BE2C (cell line): ENCODE measurements around the gene ZNF860.
"Not testable (repeated sequence)": the region's sequence is repeated elsewhere in the genome, so short reads cannot be mapped to it uniquely, and the experiment has no call there.

Source experiments
- DNase-seq: peaks from one replicate; pipeline ENCODE4 v3.0.0-alpha.2; 2020
- H3K27me3 ChIP-seq: fragments of 250-450 bp; sonication (Bioruptor Pico); 2 replicates; pipeline ENCODE4 v1.5.1; 2020; ENCODE audit warnings: mild to moderate bottlenecking
- H3K36me3 ChIP-seq: fragments of 250-450 bp; sonication (Bioruptor Pico); 2 replicates; pipeline ENCODE4 v1.5.1; 2020; ENCODE audit warnings: mild to moderate bottlenecking
- H3K4me1 ChIP-seq: fragments of 250-450 bp; sonication (Bioruptor Pico); 2 replicates; pipeline ENCODE4 v1.5.1; 2020
- H3K4me3 ChIP-seq: 2 replicates; pipeline ENCODE4 v1.5.1; 2011; ENCODE audit warnings: low read depth, low read length
- H3K9me3 ChIP-seq: fragments of 250-450 bp; sonication (Bioruptor Pico); 2 replicates; pipeline ENCODE4 v1.5.1; 2020
- TF ChIP-seq, protein P1 (sequence below): IDR thresholded peaks from 2 replicates; pipeline ENCODE4 v1.5.1; 2012; ENCODE audit warnings: mild to moderate bottlenecking, low read depth, low read length

Gene ZNF860

DNA sequence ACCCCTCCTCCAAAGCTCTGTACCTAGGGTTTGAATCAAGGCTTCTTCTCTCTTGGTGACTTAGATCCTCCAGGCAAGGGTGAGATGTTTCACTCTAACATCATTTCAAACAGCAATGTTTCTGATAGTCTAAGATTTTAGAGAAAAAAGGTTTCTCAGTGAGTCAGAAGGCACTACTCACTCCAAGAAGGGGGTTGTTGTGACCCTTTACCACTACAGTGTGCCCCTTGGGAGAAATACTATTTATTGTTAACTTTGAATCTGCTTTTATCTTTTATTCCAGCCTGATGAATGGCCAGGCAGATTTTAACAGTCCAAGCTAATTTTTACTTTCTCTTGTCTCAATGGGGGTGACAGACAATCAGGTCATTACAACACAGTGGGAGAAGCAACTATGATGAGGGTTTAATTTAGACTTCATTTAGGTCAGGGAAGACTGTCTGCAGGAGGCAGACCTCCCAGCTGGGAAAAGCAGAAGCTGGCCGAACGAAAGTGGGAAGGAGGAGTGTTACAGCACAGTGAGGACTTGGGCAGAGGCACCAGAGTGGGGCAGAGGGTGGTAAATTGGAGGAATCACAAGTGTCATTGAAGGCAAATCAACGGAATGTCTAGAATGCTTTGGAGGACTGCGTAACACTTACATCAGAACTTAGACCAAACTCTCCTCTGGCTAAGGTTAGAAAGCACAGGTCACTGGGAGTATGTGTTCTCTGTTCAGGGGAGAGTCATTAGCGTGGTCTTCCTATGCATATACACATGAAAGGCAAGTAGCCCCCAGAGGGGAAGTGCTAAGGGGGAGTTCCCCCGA is 21.2 kb downstream of the ZNF860 start:
- H3K4me1 ChIP-seq: no peaks in the 10 kb centered on the region
- H3K36me3 ChIP-seq: no peaks in the 10 kb centered on the region
- H3K9me3 ChIP-seq: no peaks in the 10 kb centered on the region
- no peak for DNase-seq
- TF ChIP-seq, protein P1, sequence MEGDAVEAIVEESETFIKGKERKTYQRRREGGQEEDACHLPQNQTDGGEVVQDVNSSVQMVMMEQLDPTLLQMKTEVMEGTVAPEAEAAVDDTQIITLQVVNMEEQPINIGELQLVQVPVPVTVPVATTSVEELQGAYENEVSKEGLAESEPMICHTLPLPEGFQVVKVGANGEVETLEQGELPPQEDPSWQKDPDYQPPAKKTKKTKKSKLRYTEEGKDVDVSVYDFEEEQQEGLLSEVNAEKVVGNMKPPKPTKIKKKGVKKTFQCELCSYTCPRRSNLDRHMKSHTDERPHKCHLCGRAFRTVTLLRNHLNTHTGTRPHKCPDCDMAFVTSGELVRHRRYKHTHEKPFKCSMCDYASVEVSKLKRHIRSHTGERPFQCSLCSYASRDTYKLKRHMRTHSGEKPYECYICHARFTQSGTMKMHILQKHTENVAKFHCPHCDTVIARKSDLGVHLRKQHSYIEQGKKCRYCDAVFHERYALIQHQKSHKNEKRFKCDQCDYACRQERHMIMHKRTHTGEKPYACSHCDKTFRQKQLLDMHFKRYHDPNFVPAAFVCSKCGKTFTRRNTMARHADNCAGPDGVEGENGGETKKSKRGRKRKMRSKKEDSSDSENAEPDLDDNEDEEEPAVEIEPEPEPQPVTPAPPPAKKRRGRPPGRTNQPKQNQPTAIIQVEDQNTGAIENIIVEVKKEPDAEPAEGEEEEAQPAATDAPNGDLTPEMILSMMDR: no peak
- no peaks in the 10 kb centered on the region for H3K27me3 ChIP-seq
- no peak overlapping the region for H3K4me3 ChIP-seq

DNA sequence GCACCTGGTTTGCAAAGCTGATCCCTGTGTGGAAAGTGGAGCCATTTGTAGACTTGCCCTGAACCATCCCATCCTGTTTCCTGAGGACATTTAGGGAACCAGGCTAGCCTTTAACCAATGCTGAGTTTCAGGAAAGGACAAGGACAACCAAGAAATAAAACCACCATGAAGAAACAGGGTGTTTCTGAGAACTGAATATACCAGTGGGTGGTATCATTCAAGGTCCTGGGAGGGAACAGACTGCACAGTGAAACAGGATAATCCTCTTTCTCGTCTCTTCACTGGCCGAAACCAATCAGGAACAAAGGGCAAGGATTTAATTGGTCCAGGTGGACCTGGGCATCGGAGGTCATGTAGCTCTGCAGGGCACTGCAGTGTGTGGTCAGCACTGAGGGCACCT is 21.8 kb downstream of the ZNF860 start:
- no peak overlapping the region for H3K4me3 ChIP-seq
- H3K27me3 ChIP-seq: no peaks in the 10 kb centered on the region
- no peaks in the 10 kb centered on the region for H3K4me1 ChIP-seq
- no peaks in the 10 kb centered on the region for H3K9me3 ChIP-seq
- no peak for DNase-seq
- TF ChIP-seq, protein P1: no peak
- no peaks in the 10 kb centered on the region for H3K36me3 ChIP-seq

DNA sequence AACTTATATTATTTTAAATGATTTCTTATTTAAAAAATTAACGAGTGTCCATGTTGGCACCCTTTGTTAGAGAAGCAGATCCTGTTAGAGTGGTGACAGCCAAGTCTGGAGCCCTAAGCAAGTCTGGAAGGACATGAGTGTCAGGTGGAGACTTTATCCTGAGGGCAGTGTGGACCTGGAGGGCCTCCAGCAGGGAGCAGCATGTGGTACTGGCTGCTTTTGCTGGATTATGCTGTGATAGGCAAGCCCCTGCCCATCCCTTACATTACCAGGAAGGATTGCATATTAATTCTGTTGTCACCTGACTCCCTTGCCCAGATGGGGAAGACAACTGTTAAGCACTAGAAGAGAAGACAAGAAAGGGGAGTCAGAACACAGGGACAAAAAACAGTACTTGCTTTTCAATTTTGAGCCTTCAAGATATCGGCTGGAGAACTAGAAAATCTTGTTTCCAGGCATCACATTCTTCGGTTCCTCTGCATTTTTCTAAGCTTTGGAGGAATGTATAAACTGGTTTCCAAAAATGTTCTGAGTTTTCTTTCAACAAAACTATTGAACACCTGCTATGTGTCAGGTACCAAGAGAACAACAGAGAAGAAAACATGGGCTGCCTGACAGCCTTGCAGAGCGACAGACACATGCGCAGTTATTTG is 22.7 kb downstream of the ZNF860 start:
- Histone ChIP-seq H3K4me1 (no peaks in the 10 kb centered on the region), H3K36me3 (no peaks in the 10 kb centered on the region), H3K27me3 (no peaks in the 10 kb centered on the region), H3K9me3 (no peaks in the 10 kb centered on the region), H3K4me3 (no peak overlapping the region)
- no peak for DNase-seq
- TF ChIP-seq, protein P1: no peak

DNA sequence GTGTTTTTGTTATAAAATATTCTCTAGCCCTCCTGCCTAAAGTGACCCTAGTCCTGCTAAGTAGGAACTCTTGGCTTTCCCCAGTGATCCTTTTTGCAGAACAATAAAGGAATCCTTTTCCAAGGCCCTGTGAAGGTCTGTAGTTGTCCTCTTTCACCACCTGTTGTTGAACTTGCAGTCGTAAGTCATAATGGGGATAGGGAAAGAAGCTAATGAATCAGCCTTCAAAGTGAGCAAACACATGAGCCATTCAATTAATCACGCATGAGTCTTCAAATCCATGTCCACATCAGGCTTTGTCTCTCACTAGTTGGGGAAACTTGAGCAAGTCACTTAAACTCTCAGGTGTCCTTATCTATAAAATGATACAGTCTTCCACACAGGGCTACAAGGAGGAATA is 27.6 kb downstream of the ZNF860 start:
- TF ChIP-seq, protein P1: no peak

DNA sequence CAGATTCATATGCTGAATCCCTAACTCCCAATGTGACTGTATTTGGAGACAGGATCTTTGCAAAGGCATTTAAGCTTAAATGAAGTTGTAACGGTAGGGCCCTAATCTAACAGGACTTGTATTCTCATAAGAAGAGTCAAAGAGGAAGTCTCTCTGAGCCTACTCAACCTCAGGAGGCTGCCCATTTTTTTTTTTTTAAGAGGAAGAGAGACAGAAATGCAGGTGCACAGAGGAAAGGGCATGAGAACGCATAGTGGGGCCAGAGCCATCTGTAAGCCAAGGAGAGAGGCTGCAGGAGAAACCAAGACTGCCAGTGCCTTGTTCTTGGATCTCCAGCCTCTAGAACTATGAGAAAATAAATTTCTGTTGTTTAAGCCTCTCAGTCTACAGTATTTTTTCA is 28.4 kb downstream of the ZNF860 start:
- Histone ChIP-seq H3K27me3 (no peaks in the 10 kb centered on the region), H3K4me3 (no peak overlapping the region), H3K4me1 (no peaks in the 10 kb centered on the region), H3K9me3 (no peaks in the 10 kb centered on the region), H3K36me3 (no peaks in the 10 kb centered on the region)
- TF ChIP-seq, protein P1: no peak
- no peak for DNase-seq

More for the DNA sequence above, 27.6 kb downstream of the ZNF860 start:
- Histone ChIP-seq H3K4me3 (no peak overlapping the region), H3K27me3 (no peaks in the 10 kb centered on the region), H3K4me1 (no peaks in the 10 kb centered on the region), H3K36me3 (no peaks in the 10 kb centered on the region), H3K9me3 (no peaks in the 10 kb centered on the region)
- DNase-seq: no peak

DNA sequence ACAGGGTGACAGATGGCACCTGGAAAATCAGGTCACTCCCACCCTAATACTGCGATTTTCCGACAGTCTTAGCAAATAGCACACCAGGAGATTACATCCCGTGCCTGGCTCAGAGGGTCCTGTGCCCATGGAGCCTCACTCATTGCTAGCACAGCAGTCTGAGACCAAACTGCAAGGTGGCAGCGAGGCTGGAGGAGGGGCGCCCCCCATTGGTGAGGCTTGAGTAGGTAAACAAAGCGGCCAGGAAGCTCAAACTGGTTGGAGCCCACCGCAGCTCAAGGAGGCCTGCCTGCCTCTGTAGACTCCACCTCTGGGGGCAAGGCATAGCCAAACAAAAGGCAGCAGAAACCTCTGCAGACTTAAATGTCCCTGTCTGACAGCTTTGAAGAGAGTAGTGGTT is 29.1 kb downstream of the ZNF860 start:
- H3K4me1 ChIP-seq, H3K9me3 ChIP-seq, H3K36me3 ChIP-seq, H3K27me3 ChIP-seq, H3K4me3 ChIP-seq, DNase-seq: not testable (repeated sequence)

DNA sequence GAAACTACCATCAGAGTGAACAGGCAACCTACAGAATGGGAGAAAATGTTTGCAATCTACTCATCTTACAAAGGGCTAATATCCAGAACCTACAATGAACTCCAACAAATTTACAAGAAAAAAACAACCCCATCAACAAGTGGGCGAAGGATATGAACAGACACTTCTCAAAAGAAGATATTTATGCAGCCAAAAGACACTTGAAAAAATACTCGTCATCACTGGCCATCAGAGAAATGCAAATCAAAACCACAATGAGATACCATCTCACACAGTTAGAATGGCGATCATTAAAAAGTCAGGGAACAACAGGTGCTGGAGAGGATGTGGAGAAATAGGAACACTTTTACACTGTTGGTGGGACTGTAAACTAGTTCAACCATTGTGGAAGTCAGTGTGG is 34.1 kb downstream of the ZNF860 start:
- H3K27me3 ChIP-seq, H3K9me3 ChIP-seq, H3K36me3 ChIP-seq, H3K4me3 ChIP-seq, DNase-seq, H3K4me1 ChIP-seq: not testable (repeated sequence)
